NB4 (cell line): ENCODE measurements around the gene SRSF12.
"Not testable (repeated sequence)": the region's sequence is repeated elsewhere in the genome, so short reads cannot be mapped to it uniquely, and the experiment has no call there.

Source experiments
- DNase-seq: peaks from one replicate; pipeline ENCODE4 v3.0.0; 2010; ENCODE audit warnings: low read depth
- H3K4me3 ChIP-seq: one replicate; pipeline ENCODE4 v1.5.1; 2011; ENCODE audit warnings: mild to moderate bottlenecking, low read depth, low read length, moderate library complexity
- CTCF ChIP-seq: IDR thresholded peaks from one replicate; pipeline ENCODE4 v1.5.1; 2012; ENCODE audit warnings: low read depth, low read length
- MAX ChIP-seq: IDR thresholded peaks from 2 replicates; pipeline ENCODE4 v1.6.1; 2011; ENCODE audit warnings: low read depth, low read length
- MYC ChIP-seq: IDR thresholded peaks from 2 replicates; pipeline ENCODE4 v1.6.1; 2011; ENCODE audit warnings: low read depth, low read length
- POLR2A ChIP-seq: IDR thresholded peaks from 2 replicates; pipeline ENCODE4 v1.6.1; 2011; ENCODE audit warnings: mild to moderate bottlenecking; ENCODE audit not compliant: insufficient read length; ENCODE audit errors: extremely low read depth

Gene SRSF12

GRCh38 chr6:89073014-89073620 lies 44.8 kb downstream of the SRSF12 start:
- peak overlapping the region; percentile 47 for H3K4me3 ChIP-seq
- TF ChIP-seq POLR2A (peak; percentile 40), MYC (peak; percentile 62), MAX (peak; percentile 49), CTCF (no peak)
- peak; percentile 98 for DNase-seq

- DNase-seq = no peak
- no peak for TF ChIP-seq CTCF
- TF ChIP-seq MAX = no peak
- no peak for TF ChIP-seq POLR2A
- H3K4me3 ChIP-seq = no peak overlapping the region
These were observed 46.8 kb downstream of the SRSF12 start for GRCh38 chr6:89071036-89071435.

- DNase-seq = no peak
- no peak overlapping the region for H3K4me3 ChIP-seq
- TF ChIP-seq MAX = no peak
- no peak for TF ChIP-seq POLR2A
These were observed 48.2 kb downstream of the SRSF12 start for GRCh38 chr6:89069536-89070163.

- no peak overlapping the region for H3K4me3 ChIP-seq
- no peak for DNase-seq
- TF ChIP-seq MAX = no peak
- no peak for TF ChIP-seq CTCF
- TF ChIP-seq POLR2A = no peak
- no peak for TF ChIP-seq MYC
These were observed 49.2 kb downstream of the SRSF12 start for GRCh38 chr6:89068695-89069094.

GRCh38 chr6:89067796-89068195 lies 50.1 kb downstream of the SRSF12 start:
- no peak for DNase-seq
- no peak overlapping the region for H3K4me3 ChIP-seq
- TF ChIP-seq MYC (no peak), CTCF (no peak), POLR2A (no peak), MAX (no peak)

- DNase-seq = peak; percentile 39
These were observed 50.8 kb downstream of the SRSF12 start for GRCh38 chr6:89066940-89067646.

GRCh38 chr6:89066121-89066520 lies 51.8 kb downstream of the SRSF12 start:
- H3K4me3 ChIP-seq, DNase-seq: not testable (repeated sequence)

More at GRCh38 chr6:89066940-89067646, 50.8 kb downstream of the SRSF12 start:
- no peak overlapping the region for H3K4me3 ChIP-seq
- no peak for TF ChIP-seq MYC

GRCh38 chr6:89064931-89065330 lies 52.9 kb downstream of the SRSF12 start:
- not testable (repeated sequence) for DNase-seq

More at GRCh38 chr6:89064931-89065330, 52.9 kb downstream of the SRSF12 start:
- not testable (repeated sequence) for H3K4me3 ChIP-seq
